Nephron progenitor cell (in vitro differentiated cells): ENCODE measurements around the gene ANXA1.

Source experiments
- DNase-seq: peaks from one replicate; pipeline ENCODE4 v3.0.0; 2021
- H3K27ac Mint-ChIP-seq: 2 replicates; pipeline ENCODE4 v1.8.0; 2021; ENCODE audit warnings: mild to moderate bottlenecking, moderate library complexity, mixed read lengths
- H3K27me3 Mint-ChIP-seq: 2 replicates; pipeline ENCODE4 v1.8.0; 2021; ENCODE audit warnings: mild to moderate bottlenecking, low read depth, mixed read lengths; ENCODE audit not compliant: poor library complexity
- H3K36me3 Mint-ChIP-seq: 2 replicates; pipeline ENCODE4 v1.8.0; 2021; ENCODE audit warnings: low read depth, mixed read lengths
- H3K4me1 Mint-ChIP-seq: 2 replicates; pipeline ENCODE4 v1.8.0; 2021; ENCODE audit warnings: mixed read lengths
- H3K4me3 Mint-ChIP-seq: 2 replicates; pipeline ENCODE4 v1.8.0; 2021; ENCODE audit warnings: mild to moderate bottlenecking, moderate library complexity, mixed read lengths
- H3K9me3 Mint-ChIP-seq: 2 replicates; pipeline ENCODE4 v1.8.0; 2021; ENCODE audit warnings: mild to moderate bottlenecking, moderate library complexity, mixed read lengths
- TF ChIP-seq, protein P1 (sequence below): fragments of 200-600 bp; sonication (generic); IDR thresholded peaks from 2 replicates; pipeline ENCODE4 v1.5.0; 2021; ENCODE audit warnings: antibody characterized with exemption

ANXA1 gene

DNA sequence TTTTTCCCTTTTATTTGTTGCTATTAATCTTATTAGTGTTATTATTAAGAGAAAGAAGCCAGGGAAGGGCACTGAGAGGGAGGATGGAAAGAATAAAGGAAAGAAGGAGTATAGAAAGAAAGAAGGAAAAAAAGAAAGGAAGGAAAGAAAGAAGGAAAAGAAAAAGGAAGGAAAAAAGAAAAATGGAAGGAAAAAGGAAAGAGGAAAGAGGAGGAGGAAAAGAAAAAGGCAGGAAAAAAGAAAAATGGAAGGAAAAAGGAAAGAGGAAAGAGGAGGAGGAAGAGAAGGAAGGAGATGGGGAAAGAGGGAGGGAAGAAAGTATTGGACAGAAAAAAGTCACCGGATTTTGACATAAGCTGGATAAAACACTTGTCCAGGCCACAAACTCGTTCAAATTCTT is 47.8 kb downstream of the ANXA1 start:
- no peaks in the 10 kb centered on the region for H3K4me1 Mint-ChIP-seq
- TF ChIP-seq, protein P1, sequence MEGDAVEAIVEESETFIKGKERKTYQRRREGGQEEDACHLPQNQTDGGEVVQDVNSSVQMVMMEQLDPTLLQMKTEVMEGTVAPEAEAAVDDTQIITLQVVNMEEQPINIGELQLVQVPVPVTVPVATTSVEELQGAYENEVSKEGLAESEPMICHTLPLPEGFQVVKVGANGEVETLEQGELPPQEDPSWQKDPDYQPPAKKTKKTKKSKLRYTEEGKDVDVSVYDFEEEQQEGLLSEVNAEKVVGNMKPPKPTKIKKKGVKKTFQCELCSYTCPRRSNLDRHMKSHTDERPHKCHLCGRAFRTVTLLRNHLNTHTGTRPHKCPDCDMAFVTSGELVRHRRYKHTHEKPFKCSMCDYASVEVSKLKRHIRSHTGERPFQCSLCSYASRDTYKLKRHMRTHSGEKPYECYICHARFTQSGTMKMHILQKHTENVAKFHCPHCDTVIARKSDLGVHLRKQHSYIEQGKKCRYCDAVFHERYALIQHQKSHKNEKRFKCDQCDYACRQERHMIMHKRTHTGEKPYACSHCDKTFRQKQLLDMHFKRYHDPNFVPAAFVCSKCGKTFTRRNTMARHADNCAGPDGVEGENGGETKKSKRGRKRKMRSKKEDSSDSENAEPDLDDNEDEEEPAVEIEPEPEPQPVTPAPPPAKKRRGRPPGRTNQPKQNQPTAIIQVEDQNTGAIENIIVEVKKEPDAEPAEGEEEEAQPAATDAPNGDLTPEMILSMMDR: no peak
- peaks cover 3% of the 10 kb centered on the region for H3K27me3 Mint-ChIP-seq
- no peak overlapping the region for H3K27ac Mint-ChIP-seq
- no peak overlapping the region for H3K4me3 Mint-ChIP-seq
- no peaks in the 10 kb centered on the region for H3K36me3 Mint-ChIP-seq
- DNase-seq: no peak
- H3K9me3 Mint-ChIP-seq: no peaks in the 10 kb centered on the region

DNA sequence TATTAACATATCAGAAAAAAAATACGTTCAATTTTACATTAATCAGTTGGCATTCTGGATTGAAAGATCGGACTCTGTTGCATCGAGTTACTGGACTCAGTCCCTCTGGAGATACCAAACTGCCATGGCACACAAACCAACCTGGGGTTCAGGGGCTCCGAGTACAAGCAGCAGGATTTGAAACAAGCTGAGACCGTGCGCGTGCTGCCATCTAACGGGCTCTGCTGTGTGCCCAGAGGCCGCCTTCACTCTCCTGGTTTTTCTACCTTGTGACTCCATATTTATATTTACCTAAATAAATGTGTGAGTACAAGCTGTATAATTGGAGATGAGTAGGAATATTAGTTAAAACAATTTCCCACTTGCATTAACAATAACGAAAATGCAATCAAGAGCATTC is 48.2 kb downstream of the ANXA1 start:
- no peak overlapping the region for H3K27ac Mint-ChIP-seq
- no peaks in the 10 kb centered on the region for H3K36me3 Mint-ChIP-seq
- no peaks in the 10 kb centered on the region for H3K9me3 Mint-ChIP-seq
- peak; percentile 21 for DNase-seq
- no peak overlapping the region for H3K4me3 Mint-ChIP-seq
- peaks cover 3% of the 10 kb centered on the region for H3K27me3 Mint-ChIP-seq
- TF ChIP-seq, protein P1: no peak
- no peaks in the 10 kb centered on the region for H3K4me1 Mint-ChIP-seq

DNA sequence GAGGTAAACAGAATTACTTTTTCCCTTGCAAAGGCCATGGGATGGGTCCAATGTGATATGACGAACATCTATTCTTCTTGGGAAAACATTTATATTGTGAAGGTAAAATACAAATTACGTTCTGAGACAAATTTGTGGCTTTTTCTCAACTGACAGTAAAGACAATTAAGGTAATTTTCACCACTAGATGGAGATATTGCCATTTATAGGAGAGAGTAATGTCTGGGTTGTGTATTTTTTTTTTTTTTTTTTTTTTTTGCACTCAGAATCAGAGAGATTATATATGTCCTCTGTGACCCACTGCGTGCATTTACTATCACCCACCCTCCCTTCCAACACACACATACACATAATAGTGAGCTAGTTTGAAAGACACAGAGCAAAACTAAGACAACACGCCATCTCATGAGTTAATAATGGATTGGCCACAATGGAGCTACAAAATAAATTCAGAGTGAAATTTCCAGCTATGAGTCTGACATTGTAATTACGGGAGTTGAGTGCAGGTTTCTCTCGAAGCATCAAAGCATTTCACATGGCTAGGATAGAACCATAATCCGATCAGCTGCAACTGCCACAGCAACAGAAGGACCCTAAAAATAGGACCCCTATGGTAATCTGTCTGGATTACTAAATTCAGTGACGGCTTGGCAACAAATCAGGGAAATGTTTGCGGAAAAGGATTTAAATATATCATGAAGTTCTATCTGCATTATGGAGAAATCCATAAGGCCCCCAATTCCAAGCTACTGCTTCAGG is 49.2 kb downstream of the ANXA1 start:
- Mint-ChIP-seq H3K4me3 (no peak overlapping the region), H3K4me1 (no peaks in the 10 kb centered on the region), H3K36me3 (no peaks in the 10 kb centered on the region), H3K27me3 (peaks cover 3% of the 10 kb centered on the region), H3K27ac (no peak overlapping the region), H3K9me3 (no peaks in the 10 kb centered on the region)
- DNase-seq: no peak
- TF ChIP-seq, protein P1: peak; percentile 66

DNA sequence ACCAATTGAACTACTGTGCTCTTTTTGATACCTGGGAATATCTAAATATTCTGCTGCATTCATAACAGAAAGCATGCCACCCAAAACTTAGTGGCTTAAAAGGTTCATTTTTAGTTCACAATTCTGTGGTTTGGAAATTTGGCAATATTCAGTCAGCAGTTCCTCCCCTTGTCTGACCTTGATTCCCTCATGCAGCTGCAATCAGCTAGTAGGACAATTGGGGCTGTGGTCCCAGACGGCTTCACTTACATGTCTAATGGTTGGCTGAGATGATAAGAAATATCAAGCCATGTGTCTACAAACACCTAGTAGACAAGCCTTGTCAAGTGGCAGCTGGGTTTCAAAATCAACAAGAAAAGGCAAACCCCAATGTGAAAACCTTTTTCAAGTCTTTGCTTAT is 51.3 kb downstream of the ANXA1 start:
- no peaks in the 10 kb centered on the region for H3K4me1 Mint-ChIP-seq
- H3K9me3 Mint-ChIP-seq: no peaks in the 10 kb centered on the region
- H3K27me3 Mint-ChIP-seq: peaks cover 3% of the 10 kb centered on the region
- H3K36me3 Mint-ChIP-seq: no peaks in the 10 kb centered on the region
- DNase-seq: no peak
- TF ChIP-seq, protein P1: no peak
- no peak overlapping the region for H3K4me3 Mint-ChIP-seq
- H3K27ac Mint-ChIP-seq: no peak overlapping the region

DNA sequence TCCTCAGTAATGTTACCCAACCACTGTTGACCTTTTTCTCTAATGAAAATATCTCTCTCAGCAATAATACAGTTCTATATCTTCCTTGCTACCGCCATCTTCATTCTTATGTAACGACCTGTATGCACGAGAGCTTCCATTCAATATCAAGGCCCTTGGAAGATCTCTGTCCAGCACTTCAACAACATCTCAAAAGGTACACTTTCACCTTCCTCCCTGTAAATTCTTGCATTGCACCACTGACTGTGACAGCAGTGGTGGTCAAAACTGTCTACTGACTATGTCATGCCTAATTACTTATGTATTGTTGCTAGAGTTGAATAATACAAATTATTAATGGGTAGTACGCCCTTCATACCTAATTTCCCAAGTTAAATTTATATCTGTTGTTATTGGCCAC is 53.3 kb downstream of the ANXA1 start:
- Mint-ChIP-seq H3K27me3 (no peaks in the 10 kb centered on the region), H3K9me3 (no peaks in the 10 kb centered on the region), H3K4me1 (no peaks in the 10 kb centered on the region), H3K4me3 (no peak overlapping the region), H3K27ac (no peak overlapping the region), H3K36me3 (no peaks in the 10 kb centered on the region)
- TF ChIP-seq, protein P1: no peak
- DNase-seq: no peak

DNA sequence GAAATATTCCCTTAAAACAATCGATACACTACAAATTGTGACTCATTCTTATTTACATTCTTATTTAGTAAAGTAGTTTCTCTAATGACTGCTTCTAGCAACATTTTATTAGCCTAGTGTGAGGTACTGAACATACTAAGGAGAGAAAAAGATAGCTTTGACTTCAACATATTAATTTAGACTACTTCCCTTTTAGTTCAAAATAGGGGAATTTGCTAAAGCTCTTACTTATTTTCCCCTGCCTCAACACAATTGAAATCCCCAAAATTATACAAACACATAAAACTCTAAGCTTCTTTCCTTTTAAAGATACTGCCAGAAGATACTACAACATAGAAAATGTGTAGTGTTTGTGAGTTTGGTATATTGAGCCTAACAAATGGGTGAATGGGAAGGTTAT is 55.2 kb downstream of the ANXA1 start:
- no peaks in the 10 kb centered on the region for H3K4me1 Mint-ChIP-seq
- no peak overlapping the region for H3K27ac Mint-ChIP-seq
- H3K9me3 Mint-ChIP-seq: no peaks in the 10 kb centered on the region
- TF ChIP-seq, protein P1: no peak
- H3K4me3 Mint-ChIP-seq: no peak overlapping the region
- no peaks in the 10 kb centered on the region for H3K36me3 Mint-ChIP-seq
- no peaks in the 10 kb centered on the region for H3K27me3 Mint-ChIP-seq
- DNase-seq: no peak
